Measurements from ENCODE around the gene MRPS34. TPM values are rescaled to one million over a fixed set of nuclear protein-coding genes. Genes with fewer than 3 reads are reported as not detected.

The MRPS34 gene
- total and polyA plus RNA-seq, 9 of the 15 experiments (the other 6 are each of a cell fraction or from before 2014, with no cell fraction given): 5.2 to 334 (median 92.8) TPM

GRCh38 chr16:1740781-1741490, 32.0 kb downstream of the MRPS34 start:
- H4K20me1 ChIP-seq (replicated peaks; ENCODE audit: control insufficient read depth, insufficient read depth, low read length): no peaks in the 10 kb centered on the region
- in situ Hi-C loops (cut with MboI): no loop called here
- no peak for ATAC-seq
- H3K79me2 ChIP-seq (ENCODE audit: control insufficient read depth, insufficient read depth, low read length): no peaks in the 10 kb centered on the region
- no peak overlapping the region for H3K4me3 ChIP-seq
- peaks cover 22% of the 10 kb centered on the region for H3K9me3 ChIP-seq (replicated peaks; ENCODE audit: control insufficient read depth, insufficient read depth, low read depth, low read length)
- H3K4me1 ChIP-seq (replicated peaks in 1 of 2; ENCODE audit: control insufficient read depth in 2 of 2, insufficient read depth in 2 of 2, low read length in 2 of 2): peaks cover 0 to 50% of the 10 kb centered on the region in 2 experiments; a peak in 2 of 5 replicates
- no peak overlapping the region for H3K4me2 ChIP-seq (ENCODE audit: insufficient read depth, low read length)
- 95% methylated on average over 23 of the region's 30 CpGs for WGBS (ENCODE audit: insufficient coverage, low coverage, missing lambda C conversion rate)
- peaks cover 18% of the 10 kb centered on the region; the same call in 1 of the 3 replicates for H3K36me3 ChIP-seq (ENCODE audit: control insufficient read depth, insufficient read depth, low read length)
- H3K9me1 ChIP-seq (ENCODE audit: control insufficient read depth, insufficient read depth, low read length): no peaks in the 10 kb centered on the region
- no peak for DNase-seq (ENCODE audit: extremely low read depth in 1 of 4, low spot score in 3 of 4)
- no TSS peak for BruUV-seq (replicated peaks)
- no peaks in the 10 kb centered on the region; a peak in 1 of 5 replicates for H3K27me3 ChIP-seq (ENCODE audit: control insufficient read depth in 2 of 2, insufficient read depth in 2 of 2, low read length in 2 of 2)
- CTCF ChIA-PET (ENCODE audit: low intra/inter-chr PET ratio): no interaction called here
- no peak overlapping the region for H2AFZ ChIP-seq (ENCODE audit: low read depth, low read length)
- no peak for FAIRE-seq
- H3K27ac ChIP-seq (ENCODE audit: extremely low read depth, low read depth, low read length): no peak overlapping the region
- TF ChIP-seq PBX2 (CRISPR knock-in tag; IDR thresholded peaks at IDR 0.05; ENCODE audit: low read depth): no peak
- TF ChIP-seq PBX2 (tag; conservative IDR thresholded peaks at IDR 0.05; ENCODE audit: low read depth): no peak
- TF ChIP-seq, protein P1, sequence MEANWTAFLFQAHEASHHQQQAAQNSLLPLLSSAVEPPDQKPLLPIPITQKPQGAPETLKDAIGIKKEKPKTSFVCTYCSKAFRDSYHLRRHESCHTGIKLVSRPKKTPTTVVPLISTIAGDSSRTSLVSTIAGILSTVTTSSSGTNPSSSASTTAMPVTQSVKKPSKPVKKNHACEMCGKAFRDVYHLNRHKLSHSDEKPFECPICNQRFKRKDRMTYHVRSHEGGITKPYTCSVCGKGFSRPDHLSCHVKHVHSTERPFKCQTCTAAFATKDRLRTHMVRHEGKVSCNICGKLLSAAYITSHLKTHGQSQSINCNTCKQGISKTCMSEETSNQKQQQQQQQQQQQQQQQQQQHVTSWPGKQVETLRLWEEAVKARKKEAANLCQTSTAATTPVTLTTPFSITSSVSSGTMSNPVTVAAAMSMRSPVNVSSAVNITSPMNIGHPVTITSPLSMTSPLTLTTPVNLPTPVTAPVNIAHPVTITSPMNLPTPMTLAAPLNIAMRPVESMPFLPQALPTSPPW (CRISPR knock-in tag; IDR thresholded peaks at IDR 0.05): no peak
- peak overlapping the region in 1 of 2 experiments; percentile 68; a peak in 1 of 4 replicates for H3K9ac ChIP-seq (ENCODE audit: insufficient read depth in 1 of 2, low read depth in 2 of 2, low read length in 2 of 2)
- POLR2A ChIA-PET: no interaction called here
- intact Hi-C loops (cut with micrococcal nuclease): no loop called here
